ENCODE data around the gene SUGCT. TPM values are rescaled to one million over a fixed set of nuclear protein-coding genes. Genes with fewer than 3 reads are reported as not detected.

SUGCT gene
- total RNA-seq, 1 experiment from 2014 or later = 4.6 TPM

DNA sequence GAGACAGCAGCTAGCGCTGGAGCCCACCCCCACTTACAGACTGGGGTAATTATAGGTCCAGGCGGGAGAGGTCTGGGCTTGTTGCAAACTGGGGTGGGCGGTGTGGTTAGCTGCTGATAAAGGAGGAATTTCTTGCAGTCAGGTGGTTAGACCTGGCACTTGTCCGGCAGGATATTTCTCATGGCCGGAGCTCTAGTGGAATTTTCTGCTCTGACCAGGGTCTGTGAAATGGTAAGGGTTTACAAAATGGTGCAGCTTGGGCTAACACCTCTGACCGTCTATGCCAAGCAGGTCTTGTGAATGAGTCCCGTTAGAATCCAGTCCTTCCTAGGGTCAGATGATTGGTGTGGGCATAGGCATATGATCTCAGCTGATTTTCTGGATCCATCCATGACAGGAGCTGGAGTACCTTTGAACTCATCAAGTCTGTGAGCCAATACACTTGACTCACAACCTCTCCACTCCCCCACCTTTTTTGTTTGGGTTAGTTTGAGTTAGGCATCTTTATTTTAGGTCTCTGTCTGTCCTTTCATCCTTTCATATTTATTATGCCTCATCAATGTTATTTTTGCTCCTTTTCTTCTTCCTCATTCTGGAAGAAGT is 213.4 kb downstream of the SUGCT start:
- H3K4me3 Mint-ChIP-seq = no peak overlapping the region
- H3K27me3 Mint-ChIP-seq (ENCODE audit: low read depth) = no peaks in the 10 kb centered on the region; the same call in 1 of the 2 replicates
- TF ChIP-seq ZNF232 (CRISPR knock-in tag; IDR thresholded peaks at IDR 0.05) (no peak), TP53 (CRISPR knock-in tag; IDR thresholded peaks at IDR 0.05) (no peak), EMX1 (CRISPR knock-in tag; IDR thresholded peaks at IDR 0.05) (no peak), ESRRA (CRISPR knock-in tag; IDR thresholded peaks at IDR 0.05; ENCODE audit: borderline replicate concordance) (no peak), GRHL2 (CRISPR knock-in tag; IDR thresholded peaks at IDR 0.05; ENCODE audit: insufficient replicate concordance, severe bottlenecking) (no peak), MYBL2 (CRISPR knock-in tag; IDR thresholded peaks at IDR 0.05) (no peak), JUN (CRISPR knock-in tag; IDR thresholded peaks at IDR 0.05) (no peak), NFE2L1 (CRISPR knock-in tag; IDR thresholded peaks at IDR 0.05) (no peak), RELA (CRISPR knock-in tag; IDR thresholded peaks at IDR 0.05; ENCODE audit: borderline replicate concordance) (no peak), PRRX2 (CRISPR knock-in tag; IDR thresholded peaks at IDR 0.05) (no peak), IRF2 (CRISPR knock-in tag; IDR thresholded peaks at IDR 0.05; ENCODE audit: borderline replicate concordance, low read depth) (no peak), SMAD4 (CRISPR knock-in tag; IDR thresholded peaks at IDR 0.05) (no peak)
- TF ChIP-seq, protein P1, sequence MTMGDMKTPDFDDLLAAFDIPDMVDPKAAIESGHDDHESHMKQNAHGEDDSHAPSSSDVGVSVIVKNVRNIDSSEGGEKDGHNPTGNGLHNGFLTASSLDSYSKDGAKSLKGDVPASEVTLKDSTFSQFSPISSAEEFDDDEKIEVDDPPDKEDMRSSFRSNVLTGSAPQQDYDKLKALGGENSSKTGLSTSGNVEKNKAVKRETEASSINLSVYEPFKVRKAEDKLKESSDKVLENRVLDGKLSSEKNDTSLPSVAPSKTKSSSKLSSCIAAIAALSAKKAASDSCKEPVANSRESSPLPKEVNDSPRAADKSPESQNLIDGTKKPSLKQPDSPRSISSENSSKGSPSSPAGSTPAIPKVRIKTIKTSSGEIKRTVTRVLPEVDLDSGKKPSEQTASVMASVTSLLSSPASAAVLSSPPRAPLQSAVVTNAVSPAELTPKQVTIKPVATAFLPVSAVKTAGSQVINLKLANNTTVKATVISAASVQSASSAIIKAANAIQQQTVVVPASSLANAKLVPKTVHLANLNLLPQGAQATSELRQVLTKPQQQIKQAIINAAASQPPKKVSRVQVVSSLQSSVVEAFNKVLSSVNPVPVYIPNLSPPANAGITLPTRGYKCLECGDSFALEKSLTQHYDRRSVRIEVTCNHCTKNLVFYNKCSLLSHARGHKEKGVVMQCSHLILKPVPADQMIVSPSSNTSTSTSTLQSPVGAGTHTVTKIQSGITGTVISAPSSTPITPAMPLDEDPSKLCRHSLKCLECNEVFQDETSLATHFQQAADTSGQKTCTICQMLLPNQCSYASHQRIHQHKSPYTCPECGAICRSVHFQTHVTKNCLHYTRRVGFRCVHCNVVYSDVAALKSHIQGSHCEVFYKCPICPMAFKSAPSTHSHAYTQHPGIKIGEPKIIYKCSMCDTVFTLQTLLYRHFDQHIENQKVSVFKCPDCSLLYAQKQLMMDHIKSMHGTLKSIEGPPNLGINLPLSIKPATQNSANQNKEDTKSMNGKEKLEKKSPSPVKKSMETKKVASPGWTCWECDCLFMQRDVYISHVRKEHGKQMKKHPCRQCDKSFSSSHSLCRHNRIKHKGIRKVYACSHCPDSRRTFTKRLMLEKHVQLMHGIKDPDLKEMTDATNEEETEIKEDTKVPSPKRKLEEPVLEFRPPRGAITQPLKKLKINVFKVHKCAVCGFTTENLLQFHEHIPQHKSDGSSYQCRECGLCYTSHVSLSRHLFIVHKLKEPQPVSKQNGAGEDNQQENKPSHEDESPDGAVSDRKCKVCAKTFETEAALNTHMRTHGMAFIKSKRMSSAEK (CRISPR knock-in tag; IDR thresholded peaks at IDR 0.05; ENCODE audit: borderline replicate concordance) = no peak
- TF ChIP-seq, protein P2, sequence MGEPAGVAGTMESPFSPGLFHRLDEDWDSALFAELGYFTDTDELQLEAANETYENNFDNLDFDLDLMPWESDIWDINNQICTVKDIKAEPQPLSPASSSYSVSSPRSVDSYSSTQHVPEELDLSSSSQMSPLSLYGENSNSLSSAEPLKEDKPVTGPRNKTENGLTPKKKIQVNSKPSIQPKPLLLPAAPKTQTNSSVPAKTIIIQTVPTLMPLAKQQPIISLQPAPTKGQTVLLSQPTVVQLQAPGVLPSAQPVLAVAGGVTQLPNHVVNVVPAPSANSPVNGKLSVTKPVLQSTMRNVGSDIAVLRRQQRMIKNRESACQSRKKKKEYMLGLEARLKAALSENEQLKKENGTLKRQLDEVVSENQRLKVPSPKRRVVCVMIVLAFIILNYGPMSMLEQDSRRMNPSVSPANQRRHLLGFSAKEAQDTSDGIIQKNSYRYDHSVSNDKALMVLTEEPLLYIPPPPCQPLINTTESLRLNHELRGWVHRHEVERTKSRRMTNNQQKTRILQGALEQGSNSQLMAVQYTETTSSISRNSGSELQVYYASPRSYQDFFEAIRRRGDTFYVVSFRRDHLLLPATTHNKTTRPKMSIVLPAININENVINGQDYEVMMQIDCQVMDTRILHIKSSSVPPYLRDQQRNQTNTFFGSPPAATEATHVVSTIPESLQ (CRISPR knock-in tag; IDR thresholded peaks at IDR 0.05) = no peak
- TF ChIP-seq, protein P3, sequence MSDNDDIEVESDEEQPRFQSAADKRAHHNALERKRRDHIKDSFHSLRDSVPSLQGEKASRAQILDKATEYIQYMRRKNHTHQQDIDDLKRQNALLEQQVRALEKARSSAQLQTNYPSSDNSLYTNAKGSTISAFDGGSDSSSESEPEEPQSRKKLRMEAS (CRISPR knock-in tag; IDR thresholded peaks at IDR 0.05) = no peak
- TF ChIP-seq, protein P4, sequence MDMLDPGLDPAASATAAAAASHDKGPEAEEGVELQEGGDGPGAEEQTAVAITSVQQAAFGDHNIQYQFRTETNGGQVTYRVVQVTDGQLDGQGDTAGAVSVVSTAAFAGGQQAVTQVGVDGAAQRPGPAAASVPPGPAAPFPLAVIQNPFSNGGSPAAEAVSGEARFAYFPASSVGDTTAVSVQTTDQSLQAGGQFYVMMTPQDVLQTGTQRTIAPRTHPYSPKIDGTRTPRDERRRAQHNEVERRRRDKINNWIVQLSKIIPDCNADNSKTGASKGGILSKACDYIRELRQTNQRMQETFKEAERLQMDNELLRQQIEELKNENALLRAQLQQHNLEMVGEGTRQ (CRISPR knock-in tag; IDR thresholded peaks at IDR 0.05) = no peak
- TF ChIP-seq, protein P5, sequence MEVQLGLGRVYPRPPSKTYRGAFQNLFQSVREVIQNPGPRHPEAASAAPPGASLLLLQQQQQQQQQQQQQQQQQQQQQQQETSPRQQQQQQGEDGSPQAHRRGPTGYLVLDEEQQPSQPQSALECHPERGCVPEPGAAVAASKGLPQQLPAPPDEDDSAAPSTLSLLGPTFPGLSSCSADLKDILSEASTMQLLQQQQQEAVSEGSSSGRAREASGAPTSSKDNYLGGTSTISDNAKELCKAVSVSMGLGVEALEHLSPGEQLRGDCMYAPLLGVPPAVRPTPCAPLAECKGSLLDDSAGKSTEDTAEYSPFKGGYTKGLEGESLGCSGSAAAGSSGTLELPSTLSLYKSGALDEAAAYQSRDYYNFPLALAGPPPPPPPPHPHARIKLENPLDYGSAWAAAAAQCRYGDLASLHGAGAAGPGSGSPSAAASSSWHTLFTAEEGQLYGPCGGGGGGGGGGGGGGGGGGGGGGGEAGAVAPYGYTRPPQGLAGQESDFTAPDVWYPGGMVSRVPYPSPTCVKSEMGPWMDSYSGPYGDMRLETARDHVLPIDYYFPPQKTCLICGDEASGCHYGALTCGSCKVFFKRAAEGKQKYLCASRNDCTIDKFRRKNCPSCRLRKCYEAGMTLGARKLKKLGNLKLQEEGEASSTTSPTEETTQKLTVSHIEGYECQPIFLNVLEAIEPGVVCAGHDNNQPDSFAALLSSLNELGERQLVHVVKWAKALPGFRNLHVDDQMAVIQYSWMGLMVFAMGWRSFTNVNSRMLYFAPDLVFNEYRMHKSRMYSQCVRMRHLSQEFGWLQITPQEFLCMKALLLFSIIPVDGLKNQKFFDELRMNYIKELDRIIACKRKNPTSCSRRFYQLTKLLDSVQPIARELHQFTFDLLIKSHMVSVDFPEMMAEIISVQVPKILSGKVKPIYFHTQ (CRISPR knock-in tag; IDR thresholded peaks at IDR 0.05) = no peak
- DNase-seq (ENCODE audit: low spot score) (no peak), ATAC-seq (no peak)
- POLR2A ChIA-PET = no interaction called here
- no peaks in the 10 kb centered on the region for H3K36me3 Mint-ChIP-seq
- no peaks in the 10 kb centered on the region for H3K4me1 Mint-ChIP-seq
- H3K27ac Mint-ChIP-seq = no peak overlapping the region
- no peaks in the 10 kb centered on the region for H3K9me3 Mint-ChIP-seq
- CTCF ChIA-PET = no interaction called here
